Stromal cell of bone marrow (primary cell): ENCODE measurements around the gene TSC22D1.
"Not testable (repeated sequence)": the region's sequence is repeated elsewhere in the genome, so short reads cannot be mapped to it uniquely, and the experiment has no call there.

Experiments
- DNase-seq: peaks from one replicate; pipeline ENCODE4 v3.0.0-alpha.2; 2012; ENCODE audit warnings: low read depth

Gene TSC22D1

GRCh38 chr13:44573071-44573470, 3.1 kb downstream of the TSC22D1 start:
- DNase-seq: no peak

GRCh38 chr13:44566601-44567000, 9.5 kb downstream of the TSC22D1 start:
- DNase-seq: no peak

GRCh38 chr13:44565881-44566280, 10.2 kb downstream of the TSC22D1 start:
- DNase-seq: no peak

GRCh38 chr13:44564936-44565335, 11.2 kb downstream of the TSC22D1 start:
- DNase-seq: no peak

GRCh38 chr13:44562853-44563252, 13.3 kb downstream of the TSC22D1 start:
- DNase-seq: not testable (repeated sequence)

- DNase-seq: no peak
These were observed 14.8 kb downstream of the TSC22D1 start for GRCh38 chr13:44561351-44561750.

- DNase-seq: no peak
These were observed 18.1 kb downstream of the TSC22D1 start for GRCh38 chr13:44557986-44558385.

- no peak for DNase-seq
These were observed 20.9 kb downstream of the TSC22D1 start for GRCh38 chr13:44555207-44555606.

- DNase-seq: no peak
These were observed 26.7 kb downstream of the TSC22D1 start for GRCh38 chr13:44549476-44549875.

GRCh38 chr13:44546164-44546563, 30.0 kb downstream of the TSC22D1 start:
- DNase-seq: no peak

GRCh38 chr13:44543369-44543768, 32.8 kb downstream of the TSC22D1 start:
- DNase-seq: no peak

GRCh38 chr13:44542361-44542760, 33.8 kb downstream of the TSC22D1 start:
- DNase-seq: no peak

- no peak for DNase-seq
These were observed 34.5 kb downstream of the TSC22D1 start for GRCh38 chr13:44541601-44542000.

GRCh38 chr13:44540761-44541434, 35.2 kb downstream of the TSC22D1 start:
- DNase-seq: no peak

GRCh38 chr13:44537248-44537647, 38.9 kb downstream of the TSC22D1 start:
- no peak for DNase-seq

- DNase-seq: peak; percentile 17
These were observed 52.7 kb downstream of the TSC22D1 start for GRCh38 chr13:44523146-44524015.

GRCh38 chr13:44519642-44520041, 56.5 kb downstream of the TSC22D1 start:
- DNase-seq: no peak

GRCh38 chr13:44516771-44517170, 59.4 kb downstream of the TSC22D1 start:
- no peak for DNase-seq

GRCh38 chr13:44514278-44514677, 61.9 kb downstream of the TSC22D1 start:
- no peak for DNase-seq

- DNase-seq: not testable (repeated sequence)
These were observed 66.3 kb downstream of the TSC22D1 start for GRCh38 chr13:44509853-44510252.

GRCh38 chr13:44508562-44509077, 67.5 kb downstream of the TSC22D1 start:
- DNase-seq: no peak

GRCh38 chr13:44507639-44508038, 68.5 kb downstream of the TSC22D1 start:
- no peak for DNase-seq

- no peak for DNase-seq
These were observed 69.4 kb downstream of the TSC22D1 start for GRCh38 chr13:44506719-44507118.
